ENCODE data around the gene PIM1. TPM values are rescaled to one million over a fixed set of nuclear protein-coding genes. Genes with fewer than 3 reads are reported as not detected.
A peak's percentile ranks its signal among the peaks of the same experiment; 100 is the strongest.

Gene PIM1
- total and polyA plus RNA-seq, 9 of the 15 experiments (the other 6 are each of a cell fraction or from before 2014, with no cell fraction given), result 19.0 to 789 (median 212) TPM

DNA sequence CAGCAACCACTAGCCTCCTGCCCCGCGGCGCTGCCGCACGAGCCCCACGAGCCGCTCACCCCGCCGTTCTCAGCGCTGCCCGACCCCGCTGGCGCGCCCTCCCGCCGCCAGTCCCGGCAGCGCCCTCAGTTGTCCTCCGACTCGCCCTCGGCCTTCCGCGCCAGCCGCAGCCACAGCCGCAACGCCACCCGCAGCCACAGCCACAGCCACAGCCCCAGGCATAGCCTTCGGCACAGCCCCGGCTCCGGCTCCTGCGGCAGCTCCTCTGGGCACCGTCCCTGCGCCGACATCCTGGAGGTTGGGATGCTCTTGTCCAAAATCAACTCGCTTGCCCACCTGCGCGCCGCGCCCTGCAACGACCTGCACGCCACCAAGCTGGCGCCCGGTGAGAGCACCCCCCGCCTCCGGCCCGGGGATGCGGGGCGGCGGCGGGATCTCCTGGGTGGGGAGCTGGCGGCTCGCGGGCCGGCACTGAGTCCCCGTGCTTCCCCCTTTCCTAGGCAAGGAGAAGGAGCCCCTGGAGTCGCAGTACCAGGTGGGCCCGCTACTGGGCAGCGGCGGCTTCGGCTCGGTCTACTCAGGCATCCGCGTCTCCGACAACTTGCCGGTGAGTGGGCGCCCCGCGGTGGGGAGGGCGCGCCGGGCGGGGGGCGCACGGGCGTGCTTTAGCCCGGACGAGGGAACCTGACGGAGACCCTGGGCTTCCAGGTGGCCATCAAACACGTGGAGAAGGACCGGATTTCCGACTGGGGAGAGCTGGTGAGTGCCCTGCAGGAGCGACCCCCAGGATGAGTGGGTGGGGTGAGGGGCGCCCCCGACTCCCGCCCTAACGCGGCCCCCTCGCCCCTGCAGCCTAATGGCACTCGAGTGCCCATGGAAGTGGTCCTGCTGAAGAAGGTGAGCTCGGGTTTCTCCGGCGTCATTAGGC, 585 bp downstream of the PIM1 start (continued):
- TF ChIP-seq ETV1 (tag; conservative IDR thresholded peaks at IDR 0.05; ENCODE audit: low read depth), result no peak
- TF ChIP-seq BRF1 (IDR thresholded peaks at IDR 0.05; ENCODE audit: borderline replicate concordance, extremely low read depth, insufficient read length), result no peak
- TF ChIP-seq, protein P1, sequence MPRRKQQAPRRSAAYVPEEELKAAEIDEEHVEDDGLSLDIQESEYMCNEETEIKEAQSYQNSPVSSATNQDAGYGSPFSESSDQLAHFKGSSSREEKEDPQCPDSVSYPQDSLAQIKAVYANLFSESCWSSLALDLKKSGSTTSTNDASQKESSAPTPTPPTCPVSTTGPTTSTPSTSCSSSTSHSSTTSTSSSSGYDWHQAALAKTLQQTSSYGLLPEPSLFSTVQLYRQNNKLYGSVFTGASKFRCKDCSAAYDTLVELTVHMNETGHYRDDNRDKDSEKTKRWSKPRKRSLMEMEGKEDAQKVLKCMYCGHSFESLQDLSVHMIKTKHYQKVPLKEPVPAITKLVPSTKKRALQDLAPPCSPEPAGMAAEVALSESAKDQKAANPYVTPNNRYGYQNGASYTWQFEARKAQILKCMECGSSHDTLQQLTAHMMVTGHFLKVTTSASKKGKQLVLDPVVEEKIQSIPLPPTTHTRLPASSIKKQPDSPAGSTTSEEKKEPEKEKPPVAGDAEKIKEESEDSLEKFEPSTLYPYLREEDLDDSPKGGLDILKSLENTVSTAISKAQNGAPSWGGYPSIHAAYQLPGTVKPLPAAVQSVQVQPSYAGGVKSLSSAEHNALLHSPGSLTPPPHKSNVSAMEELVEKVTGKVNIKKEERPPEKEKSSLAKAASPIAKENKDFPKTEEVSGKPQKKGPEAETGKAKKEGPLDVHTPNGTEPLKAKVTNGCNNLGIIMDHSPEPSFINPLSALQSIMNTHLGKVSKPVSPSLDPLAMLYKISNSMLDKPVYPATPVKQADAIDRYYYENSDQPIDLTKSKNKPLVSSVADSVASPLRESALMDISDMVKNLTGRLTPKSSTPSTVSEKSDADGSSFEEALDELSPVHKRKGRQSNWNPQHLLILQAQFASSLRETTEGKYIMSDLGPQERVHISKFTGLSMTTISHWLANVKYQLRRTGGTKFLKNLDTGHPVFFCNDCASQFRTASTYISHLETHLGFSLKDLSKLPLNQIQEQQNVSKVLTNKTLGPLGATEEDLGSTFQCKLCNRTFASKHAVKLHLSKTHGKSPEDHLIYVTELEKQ (CRISPR knock-in tag; IDR thresholded peaks at IDR 0.05), result no peak
- TF ChIP-seq EWSR1 (IDR thresholded peaks at IDR 0.05; ENCODE audit: borderline replicate concordance, low read depth, partially characterized antibody), result no peak
- no peak for TF ChIP-seq ZNF57 (CRISPR knock-in tag; IDR thresholded peaks at IDR 0.05)
- TF ChIP-seq, protein P2, sequence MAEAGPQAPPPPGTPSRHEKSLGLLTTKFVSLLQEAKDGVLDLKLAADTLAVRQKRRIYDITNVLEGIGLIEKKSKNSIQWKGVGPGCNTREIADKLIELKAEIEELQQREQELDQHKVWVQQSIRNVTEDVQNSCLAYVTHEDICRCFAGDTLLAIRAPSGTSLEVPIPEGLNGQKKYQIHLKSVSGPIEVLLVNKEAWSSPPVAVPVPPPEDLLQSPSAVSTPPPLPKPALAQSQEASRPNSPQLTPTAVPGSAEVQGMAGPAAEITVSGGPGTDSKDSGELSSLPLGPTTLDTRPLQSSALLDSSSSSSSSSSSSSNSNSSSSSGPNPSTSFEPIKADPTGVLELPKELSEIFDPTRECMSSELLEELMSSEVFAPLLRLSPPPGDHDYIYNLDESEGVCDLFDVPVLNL (CRISPR knock-in tag; IDR thresholded peaks at IDR 0.05; ENCODE audit: low read depth), result 0 out of 2 replicates have a peak, but pooled peaks have one; percentile 63
- TF ChIP-seq ZNF444 (CRISPR knock-in tag; IDR thresholded peaks at IDR 0.05), result no peak
- TF ChIP-seq ZNF274 (IDR thresholded peaks at IDR 0.05; ENCODE audit: borderline replicate concordance, low read depth, low read length), result no peak
- no peak for TF ChIP-seq SMAD3 (CRISPR knock-in tag; conservative IDR thresholded peaks at IDR 0.05)
- peak; percentile 94 for TF ChIP-seq ZNF830 (CRISPR knock-in tag; IDR thresholded peaks at IDR 0.05)
- no peak for TF ChIP-seq ZBTB8A (IDR thresholded peaks at IDR 0.05; ENCODE audit: partially characterized antibody)
- TF ChIP-seq, protein P3, sequence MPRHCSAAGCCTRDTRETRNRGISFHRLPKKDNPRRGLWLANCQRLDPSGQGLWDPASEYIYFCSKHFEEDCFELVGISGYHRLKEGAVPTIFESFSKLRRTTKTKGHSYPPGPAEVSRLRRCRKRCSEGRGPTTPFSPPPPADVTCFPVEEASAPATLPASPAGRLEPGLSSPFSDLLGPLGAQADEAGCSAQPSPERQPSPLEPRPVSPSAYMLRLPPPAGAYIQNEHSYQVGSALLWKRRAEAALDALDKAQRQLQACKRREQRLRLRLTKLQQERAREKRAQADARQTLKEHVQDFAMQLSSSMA (CRISPR knock-in tag; IDR thresholded peaks at IDR 0.05), result peak; percentile 22; the same call in 1 of the 2 replicates
- TF ChIP-seq POLR2AphosphoS5 (IDR thresholded peaks at IDR 0.05; ENCODE audit: control insufficient read depth, insufficient read depth, low read depth, low read length), result no peak
- TF ChIP-seq, protein P4, sequence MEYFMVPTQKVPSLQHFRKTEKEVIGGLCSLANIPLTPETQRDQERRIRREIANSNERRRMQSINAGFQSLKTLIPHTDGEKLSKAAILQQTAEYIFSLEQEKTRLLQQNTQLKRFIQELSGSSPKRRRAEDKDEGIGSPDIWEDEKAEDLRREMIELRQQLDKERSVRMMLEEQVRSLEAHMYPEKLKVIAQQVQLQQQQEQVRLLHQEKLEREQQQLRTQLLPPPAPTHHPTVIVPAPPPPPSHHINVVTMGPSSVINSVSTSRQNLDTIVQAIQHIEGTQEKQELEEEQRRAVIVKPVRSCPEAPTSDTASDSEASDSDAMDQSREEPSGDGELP (CRISPR knock-in tag; IDR thresholded peaks at IDR 0.05; ENCODE audit: borderline replicate concordance), result peak; percentile 60; the same call in 1 of the 2 replicates
- peak; percentile 86; the same call in 1 of the 2 replicates for TF ChIP-seq CBFB (CRISPR knock-in tag; IDR thresholded peaks at IDR 0.05)
- peak in 1 of 2 experiments; percentile 90; a peak in 2 of 4 replicates for TF ChIP-seq NONO (IDR thresholded peaks at IDR 0.05; ENCODE audit: low read depth in 2 of 2, low read length in 1 of 2)
- TF ChIP-seq RBM22 (IDR thresholded peaks at IDR 0.05; ENCODE audit: low read depth, low read length, poor library complexity, severe bottlenecking), result no peak
